ENCODE measurements around the gene SLC12A5. TPM values are rescaled to one million over a fixed set of nuclear protein-coding genes. Genes with fewer than 3 reads are reported as not detected.

SLC12A5 gene
- total and polyA plus RNA-seq, 2 of the 4 experiments (the other 2 are of a cell fraction): 2.2 TPM; not detected in 1

GRCh38 chr20:46057856-46058598 is 29.0 kb downstream of the SLC12A5 start:
- H3K4me2 ChIP-seq (ENCODE audit: low read depth, low read length): peak overlapping the region; percentile 94
- no TSS peak for BruUV-seq (replicated peaks)
- peaks cover 18% of the 10 kb centered on the region for H3K36me3 ChIP-seq (ENCODE audit: control insufficient read depth, insufficient read depth, low read length)
- no peaks in the 10 kb centered on the region; the same call in 1 of the 2 replicates for H3K4me1 ChIP-seq (ENCODE audit: control insufficient read depth, insufficient read depth, low read length)
- H3K79me1 ChIP-seq (ENCODE audit: low read depth in 1 of 2, low read length in 2 of 2): peaks cover 0 to 4% of the 10 kb centered on the region in 2 experiments; a peak in 1 of 4 replicates
- no peak overlapping the region for H4K8ac ChIP-seq (ENCODE audit: low read depth in 2 of 2, low read length in 2 of 2)
- H2BK120ac ChIP-seq (ENCODE audit: low read depth, low read length): no peak overlapping the region
- 2% methylated on average over 14 of the region's 66 CpGs; no CpG with 5 or more reads in 1 of the 2 experiments for WGBS, 2 experiments (ENCODE audit: extremely low coverage in 2 of 2, insufficient read length in 1 of 2)
- H4K5ac ChIP-seq (ENCODE audit: low read depth, low read length): no peak overlapping the region
- H2AK5ac ChIP-seq (ENCODE audit: low read depth, low read length): no peak overlapping the region
- in situ Hi-C loops (cut with MboI; ENCODE audit: low sequenced_read_pairs) (no loop called here), intact Hi-C loops (cut with micrococcal nuclease) (loop anchor here (1.0 to 5.0 kb wide), 3 partner anchors 17 to 36 kb away; partner anchors contain the start of gene NCOA5), dilution Hi-C loops (cut with HindIII; ENCODE audit: low sequenced_read_pairs, unreplicated experiment) (no loop called here)
- no peak overlapping the region for H3K4ac ChIP-seq (ENCODE audit: low read depth, low read length)
- no peak overlapping the region for H3K56ac ChIP-seq (ENCODE audit: extremely low read depth, insufficient read depth, low read length)
- H2BK20ac ChIP-seq (ENCODE audit: low read depth, low read length): no peak overlapping the region
- peaks cover 35% of the 10 kb centered on the region for H4K20me1 ChIP-seq (ENCODE audit: insufficient read depth, low read length)
- H3K27ac ChIP-seq (ENCODE audit: insufficient read depth, low read length): no peak overlapping the region
- no peaks in the 10 kb centered on the region; the same call in 1 of the 2 replicates for H3K9me1 ChIP-seq (ENCODE audit: insufficient read depth, low read length)
- no peak overlapping the region for H3K23ac ChIP-seq (ENCODE audit: low read depth, low read length)
- POLR2A ChIA-PET (ENCODE audit: unreplicated experiment): interaction anchor here (0.6 kb wide), 1 partner anchor 737 kb away, joined by 4 read pairs; no protein-coding TSS in a partner anchor
- H3K27me3 ChIP-seq (ENCODE audit: control insufficient read depth, insufficient read depth, low read length): peaks cover 8% of the 10 kb centered on the region; the same call in 1 of the 2 replicates
- TF ChIP-seq CTCF (conservative IDR thresholded peaks at IDR 0.05; ENCODE audit: low read depth, low read length) (peak; percentile 23), MAFK (IDR thresholded peaks at IDR 0.05; ENCODE audit: low read depth, low read length) (no peak), RFX5 (IDR thresholded peaks at IDR 0.05; ENCODE audit: low read depth, low read length) (no peak), POLR2A (IDR thresholded peaks at IDR 0.05; ENCODE audit: low read depth, low read length) (no peak), RAD21 (IDR thresholded peaks at IDR 0.05; ENCODE audit: low read length) (peak; percentile 10; the same call in 1 of the 2 replicates), MAZ (IDR thresholded peaks at IDR 0.05; ENCODE audit: borderline replicate concordance, low read depth, low read length) (no peak)
- H2AFZ ChIP-seq (replicated peaks; ENCODE audit: low read length, poor library complexity): peak overlapping the region; percentile 63
- peak overlapping the region; percentile 21; the same call in 1 of the 2 replicates for H3K4me3 ChIP-seq (ENCODE audit: insufficient read depth, low read depth, low read length)
- no peak overlapping the region for H3K18ac ChIP-seq (ENCODE audit: low read depth, low read length)
- ATAC-seq (ENCODE audit: low read depth): peak; percentile 71
- H2BK15ac ChIP-seq (ENCODE audit: low read depth, low read length): no peak overlapping the region
- H2BK5ac ChIP-seq (ENCODE audit: low read depth, low read length, poor library complexity, severe bottlenecking): no peak overlapping the region
- no peak overlapping the region for H3K14ac ChIP-seq (replicated peaks; ENCODE audit: low read depth, low read length)
- CTCF ChIA-PET: interaction anchor here (0.6 to 2.1 kb wide), 9 partner anchors 10 to 88 kb away, joined by 3 to 10 read pairs (median 4); partner anchors contain the start of gene SLC12A5
- no peak overlapping the region for H3K9ac ChIP-seq (ENCODE audit: low read depth, low read length)
- no peaks in the 10 kb centered on the region for H3K9me3 ChIP-seq (ENCODE audit: control insufficient read depth, insufficient read depth, low read length)
- no peak overlapping the region for H2AK9ac ChIP-seq (replicated peaks; ENCODE audit: low read depth, low read length, poor library complexity)
- no peak overlapping the region for H4K91ac ChIP-seq (ENCODE audit: insufficient read depth, low read depth, low read length)
- peak; percentile 47 for DNase-seq
